ENCODE results near the gene BYSL. TPM values are rescaled to one million over a fixed set of nuclear protein-coding genes. Genes with fewer than 3 reads are reported as not detected.

The BYSL gene
- total and polyA plus RNA-seq, 10 of the 15 experiments (the other 5 are each of a cell fraction or from before 2014, with no cell fraction given): 12.6 to 51.1 (median 33.0) TPM

DNA sequence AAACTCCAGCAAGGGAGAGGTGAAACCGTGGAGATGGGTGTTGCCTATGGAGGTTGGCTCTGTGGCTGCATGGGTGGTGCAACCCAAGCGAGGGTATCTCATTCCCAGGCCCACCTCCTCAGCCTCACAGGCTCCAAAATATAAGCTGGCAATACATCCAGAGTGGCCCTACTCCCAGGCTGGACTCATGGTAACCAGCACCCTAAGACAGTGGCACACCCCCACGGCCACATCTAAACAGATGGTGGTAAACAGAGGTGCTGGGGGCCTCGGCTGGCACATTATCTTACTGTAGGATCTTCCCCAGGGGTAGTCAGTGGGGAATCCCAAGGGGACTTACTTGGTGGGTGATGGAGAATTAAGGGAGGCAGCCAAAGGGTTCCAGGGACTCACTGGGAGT, 54.0 kb downstream of the BYSL start:
- intact Hi-C loops (cut with micrococcal nuclease; ENCODE audit: unreplicated experiment) (no loop called here), in situ Hi-C loops (cut with MboI) (no loop called here)
- Histone ChIP-seq H3K79me2 (ENCODE audit: control insufficient read depth, insufficient read depth, low read length) (no peaks in the 10 kb centered on the region), H3K9ac (ENCODE audit: control insufficient read depth, insufficient read depth, low read length) (no peak overlapping the region), H3K9me3 (replicated peaks; ENCODE audit: control insufficient read depth, insufficient read depth, low read length) (no peaks in the 10 kb centered on the region), H3K36me3 (ENCODE audit: control insufficient read depth in 2 of 2, insufficient read depth in 2 of 2, low read length in 1 of 2) (no peaks in the 10 kb centered on the region), H3K4me2 (ENCODE audit: control insufficient read depth, insufficient read depth) (no peak overlapping the region), H3K27ac (ENCODE audit: control insufficient read depth, insufficient read depth) (no peak overlapping the region), H2AFZ (ENCODE audit: control insufficient read depth, low read depth, low read length) (no peak overlapping the region), H3K4me3 (no peak overlapping the region), H3K4me1 (ENCODE audit: control insufficient read depth, insufficient read depth, low read length) (peaks cover 4% of the 10 kb centered on the region; the same call in 1 of the 2 replicates), H4K20me1 (ENCODE audit: control insufficient read depth, insufficient read depth) (no peaks in the 10 kb centered on the region), H3K27me3 (replicated peaks in 1 of 2; ENCODE audit: control insufficient read depth in 2 of 2, insufficient read depth in 2 of 2, low read length in 1 of 2) (no peaks in the 10 kb centered on the region)
- SMC1A ChIA-PET (ENCODE audit: uncharacterized antibody, unreplicated experiment): no interaction called here
- no TSS peak for BruUV-seq (replicated peaks)
- no peak for TF ChIP-seq MXI1 (IDR thresholded peaks at IDR 0.05; ENCODE audit: low read depth, low read length)
- no peak for TF ChIP-seq RAD21 (IDR thresholded peaks at IDR 0.05; ENCODE audit: insufficient read depth, low read depth, low read length)
- TF ChIP-seq, protein P1, sequence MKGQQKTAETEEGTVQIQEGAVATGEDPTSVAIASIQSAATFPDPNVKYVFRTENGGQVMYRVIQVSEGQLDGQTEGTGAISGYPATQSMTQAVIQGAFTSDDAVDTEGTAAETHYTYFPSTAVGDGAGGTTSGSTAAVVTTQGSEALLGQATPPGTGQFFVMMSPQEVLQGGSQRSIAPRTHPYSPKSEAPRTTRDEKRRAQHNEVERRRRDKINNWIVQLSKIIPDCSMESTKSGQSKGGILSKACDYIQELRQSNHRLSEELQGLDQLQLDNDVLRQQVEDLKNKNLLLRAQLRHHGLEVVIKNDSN (IDR thresholded peaks at IDR 0.05; ENCODE audit: borderline replicate concordance, extremely low read length, insufficient read depth, low read depth, low read length): no peak
- no peak for TF ChIP-seq NFYB (IDR thresholded peaks at IDR 0.05; ENCODE audit: insufficient read depth, low read depth, low read length)
- no peak for TF ChIP-seq CEBPB (IDR thresholded peaks at IDR 0.05; ENCODE audit: borderline replicate concordance in 1 of 2, low read depth in 2 of 2, low read length in 2 of 2)
- no peak for TF ChIP-seq SMAD5 (IDR thresholded peaks at IDR 0.05; ENCODE audit: low read depth)
- TF ChIP-seq LARP7 (IDR thresholded peaks at IDR 0.05): no peak
- TF ChIP-seq, protein P2, sequence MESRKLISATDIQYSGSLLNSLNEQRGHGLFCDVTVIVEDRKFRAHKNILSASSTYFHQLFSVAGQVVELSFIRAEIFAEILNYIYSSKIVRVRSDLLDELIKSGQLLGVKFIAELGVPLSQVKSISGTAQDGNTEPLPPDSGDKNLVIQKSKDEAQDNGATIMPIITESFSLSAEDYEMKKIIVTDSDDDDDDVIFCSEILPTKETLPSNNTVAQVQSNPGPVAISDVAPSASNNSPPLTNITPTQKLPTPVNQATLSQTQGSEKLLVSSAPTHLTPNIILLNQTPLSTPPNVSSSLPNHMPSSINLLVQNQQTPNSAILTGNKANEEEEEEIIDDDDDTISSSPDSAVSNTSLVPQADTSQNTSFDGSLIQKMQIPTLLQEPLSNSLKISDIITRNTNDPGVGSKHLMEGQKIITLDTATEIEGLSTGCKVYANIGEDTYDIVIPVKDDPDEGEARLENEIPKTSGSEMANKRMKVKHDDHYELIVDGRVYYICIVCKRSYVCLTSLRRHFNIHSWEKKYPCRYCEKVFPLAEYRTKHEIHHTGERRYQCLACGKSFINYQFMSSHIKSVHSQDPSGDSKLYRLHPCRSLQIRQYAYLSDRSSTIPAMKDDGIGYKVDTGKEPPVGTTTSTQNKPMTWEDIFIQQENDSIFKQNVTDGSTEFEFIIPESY (IDR thresholded peaks at IDR 0.05): no peak
- TF ChIP-seq ZNF274 (IDR thresholded peaks at IDR 0.05; ENCODE audit: insufficient read depth, insufficient read length): no peak
- TF ChIP-seq, protein P3, sequence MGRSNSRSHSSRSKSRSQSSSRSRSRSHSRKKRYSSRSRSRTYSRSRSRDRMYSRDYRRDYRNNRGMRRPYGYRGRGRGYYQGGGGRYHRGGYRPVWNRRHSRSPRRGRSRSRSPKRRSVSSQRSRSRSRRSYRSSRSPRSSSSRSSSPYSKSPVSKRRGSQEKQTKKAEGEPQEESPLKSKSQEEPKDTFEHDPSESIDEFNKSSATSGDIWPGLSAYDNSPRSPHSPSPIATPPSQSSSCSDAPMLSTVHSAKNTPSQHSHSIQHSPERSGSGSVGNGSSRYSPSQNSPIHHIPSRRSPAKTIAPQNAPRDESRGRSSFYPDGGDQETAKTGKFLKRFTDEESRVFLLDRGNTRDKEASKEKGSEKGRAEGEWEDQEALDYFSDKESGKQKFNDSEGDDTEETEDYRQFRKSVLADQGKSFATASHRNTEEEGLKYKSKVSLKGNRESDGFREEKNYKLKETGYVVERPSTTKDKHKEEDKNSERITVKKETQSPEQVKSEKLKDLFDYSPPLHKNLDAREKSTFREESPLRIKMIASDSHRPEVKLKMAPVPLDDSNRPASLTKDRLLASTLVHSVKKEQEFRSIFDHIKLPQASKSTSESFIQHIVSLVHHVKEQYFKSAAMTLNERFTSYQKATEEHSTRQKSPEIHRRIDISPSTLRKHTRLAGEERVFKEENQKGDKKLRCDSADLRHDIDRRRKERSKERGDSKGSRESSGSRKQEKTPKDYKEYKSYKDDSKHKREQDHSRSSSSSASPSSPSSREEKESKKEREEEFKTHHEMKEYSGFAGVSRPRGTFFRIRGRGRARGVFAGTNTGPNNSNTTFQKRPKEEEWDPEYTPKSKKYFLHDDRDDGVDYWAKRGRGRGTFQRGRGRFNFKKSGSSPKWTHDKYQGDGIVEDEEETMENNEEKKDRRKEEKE (IDR thresholded peaks at IDR 0.05): no peak
- TF ChIP-seq STAT1 (conservative IDR thresholded peaks at IDR 0.05): no peak
- TF ChIP-seq SREBF2 (IDR thresholded peaks at IDR 0.05; ENCODE audit: low read length): no peak
- no peak for TF ChIP-seq MYB (IDR thresholded peaks at IDR 0.05; ENCODE audit: borderline replicate concordance, low read depth, low read length)
- TF ChIP-seq RELA (IDR thresholded peaks at IDR 0.05; ENCODE audit: borderline replicate concordance, partially characterized antibody): no peak
- TF ChIP-seq PAX5 (IDR thresholded peaks at IDR 0.05; ENCODE audit: borderline replicate concordance, low read depth, low read length): no peak
- no peak for TF ChIP-seq RBBP5 (conservative IDR thresholded peaks at IDR 0.05)
- TF ChIP-seq IKZF2 (IDR thresholded peaks at IDR 0.05): no peak
- no peak for TF ChIP-seq BMI1 (IDR thresholded peaks at IDR 0.05; ENCODE audit: borderline replicate concordance)
- TF ChIP-seq IKZF1 (conservative IDR thresholded peaks at IDR 0.05): no peak
- POLR2A ChIA-PET: no interaction called here
- WGBS (ENCODE audit: insufficient coverage, insufficient replicate concordance, low lambda C conversion rate, missing lambda C conversion rate): 5% methylated on average over 4 of the region's 4 CpGs
- RAD21 ChIA-PET (ENCODE audit: unreplicated experiment): no interaction called here
- FAIRE-seq (no peak), ATAC-seq (no peak), DNase-seq (ENCODE audit: low read depth, low spot score) (no peak)
- CTCF ChIA-PET: no interaction called here

Data from GM12878 (cell line).